ENCODE measurements around the gene SCYL3.
"Not testable (repeated sequence)": the region's sequence is repeated elsewhere in the genome, so short reads cannot be mapped to it uniquely, and the experiment has no call there.

SCYL3 gene

GRCh38 chr1:169811418-169812035, 82.2 kb downstream of the SCYL3 start:
- DNase-seq, result not testable (repeated sequence)

GRCh38 chr1:169809370-169810095, 84.2 kb downstream of the SCYL3 start:
- DNase-seq, result peak in 3 of 5 donors; percentile 8 to 28 (median 15)

GRCh38 chr1:169804941-169805340, 88.8 kb downstream of the SCYL3 start:
- DNase-seq, result no peak

GRCh38 chr1:169802888-169803287, 90.8 kb downstream of the SCYL3 start:
- no peak for DNase-seq

Data from T-helper 1 cell (primary cell).